Cortex of kidney (tissue), 1 donor: ENCODE results near the gene IGHMBP2.

Experiments used
- DNase-seq: peaks from one replicate; lab custom pipeline; 2025; lab: John Stamatoyannopoulos, UW

Gene IGHMBP2

GRCh38 chr11:68890490-68891231, 13.0 kb upstream of the IGHMBP2 start:
- DNase-seq = no peak

DNA sequence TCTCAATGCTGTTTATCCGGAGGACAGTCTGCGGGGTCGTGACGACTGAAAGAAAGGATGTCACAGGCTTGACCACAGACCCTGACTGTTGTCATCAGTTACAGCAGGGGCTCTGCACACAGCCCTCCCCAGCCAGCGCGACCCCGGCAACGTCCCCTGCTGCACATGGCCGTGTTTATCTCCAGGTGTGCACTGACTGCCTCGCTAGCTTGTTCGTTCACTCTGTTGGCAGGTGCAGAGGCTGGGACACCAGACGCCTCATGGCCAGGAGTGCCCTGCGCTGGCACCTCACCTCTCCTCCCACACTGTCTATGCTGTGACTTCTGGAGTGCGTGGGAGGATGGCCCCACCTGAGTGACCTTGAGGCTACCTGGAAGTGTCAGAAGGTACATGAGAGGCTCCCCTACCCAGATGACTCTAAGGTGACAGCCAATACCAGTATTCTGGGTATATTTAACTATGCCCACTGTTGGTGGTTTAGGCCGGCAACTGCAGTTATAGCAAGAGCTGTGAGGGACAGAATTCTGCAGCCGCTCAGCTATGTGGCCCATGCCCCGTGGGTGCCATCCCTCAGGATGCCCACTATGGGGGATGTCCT, 12.2 kb upstream of the IGHMBP2 start:
- no peak for DNase-seq

DNA sequence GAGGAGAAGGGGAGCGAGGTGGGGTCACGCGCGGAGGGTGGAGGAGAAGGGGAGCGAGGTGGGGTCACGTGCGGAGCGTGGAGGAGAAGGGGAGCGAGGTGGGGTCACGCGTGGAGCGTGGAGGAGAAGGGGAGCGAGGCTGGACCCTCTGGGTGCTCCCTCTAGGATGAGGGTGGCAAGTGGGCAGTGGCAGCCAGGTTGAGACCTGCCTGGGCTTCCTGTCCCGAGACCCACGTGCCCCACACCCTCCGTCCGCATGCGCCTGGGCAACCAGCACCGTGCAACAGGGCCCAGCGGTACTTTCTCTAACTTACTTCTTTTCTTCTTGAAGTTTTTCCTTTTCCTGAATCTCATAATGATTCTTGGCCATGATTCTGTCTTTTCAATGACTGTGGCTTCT, 11.1 kb upstream of the IGHMBP2 start:
- DNase-seq = no peak

- no peak for DNase-seq
These were observed 10.4 kb upstream of the IGHMBP2 start for GRCh38 chr11:68893282-68893681.

GRCh38 chr11:68896171-68896959, 7.3 kb upstream of the IGHMBP2 start:
- DNase-seq = no peak

DNA sequence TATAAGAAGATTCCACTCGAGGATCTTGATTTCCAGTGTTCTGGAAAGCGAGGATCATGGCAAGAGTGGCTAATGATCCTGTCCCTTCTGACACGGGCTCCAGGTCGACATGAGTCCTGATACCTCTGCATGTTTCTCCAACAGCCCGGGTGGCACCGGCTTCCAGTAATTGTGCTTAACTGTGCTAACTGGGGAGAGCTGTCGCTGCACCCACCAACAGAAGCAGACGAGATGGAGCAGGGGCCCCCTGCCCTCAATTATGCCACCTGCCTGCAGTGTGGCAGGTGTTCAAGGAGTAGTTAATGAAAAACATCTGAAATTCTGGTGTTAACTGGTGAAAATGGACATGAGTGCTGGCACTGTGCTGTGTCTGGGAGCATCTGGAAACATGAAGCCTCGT, 6.2 kb upstream of the IGHMBP2 start:
- DNase-seq = no peak

DNA sequence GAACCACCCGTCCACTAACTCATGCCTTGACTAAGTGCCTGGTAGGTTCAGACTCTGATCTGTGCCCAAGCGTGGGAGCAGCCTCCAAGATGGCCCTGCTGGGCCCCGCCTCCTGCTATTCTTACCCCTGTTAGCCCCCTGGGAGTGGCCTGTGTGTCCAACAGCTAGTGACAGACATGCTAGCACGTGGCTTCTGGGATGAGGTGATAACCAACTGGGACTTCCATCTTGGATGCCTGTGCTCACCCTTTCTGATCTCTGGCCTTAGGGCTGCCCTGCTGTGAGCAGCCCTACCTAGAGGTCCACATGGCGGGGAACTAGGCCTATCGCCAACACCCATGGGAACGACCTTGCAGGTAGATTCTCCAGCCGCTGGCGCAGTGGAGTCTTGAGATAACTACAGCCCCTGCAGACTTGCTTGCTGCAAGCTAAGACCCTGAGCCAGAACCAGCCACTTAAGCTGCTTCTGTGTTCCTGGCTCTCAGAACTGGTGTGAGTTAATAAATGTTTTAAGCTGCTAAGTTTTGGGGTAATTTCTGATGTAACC, 2.8 kb upstream of the IGHMBP2 start:
- no peak for DNase-seq

DNA sequence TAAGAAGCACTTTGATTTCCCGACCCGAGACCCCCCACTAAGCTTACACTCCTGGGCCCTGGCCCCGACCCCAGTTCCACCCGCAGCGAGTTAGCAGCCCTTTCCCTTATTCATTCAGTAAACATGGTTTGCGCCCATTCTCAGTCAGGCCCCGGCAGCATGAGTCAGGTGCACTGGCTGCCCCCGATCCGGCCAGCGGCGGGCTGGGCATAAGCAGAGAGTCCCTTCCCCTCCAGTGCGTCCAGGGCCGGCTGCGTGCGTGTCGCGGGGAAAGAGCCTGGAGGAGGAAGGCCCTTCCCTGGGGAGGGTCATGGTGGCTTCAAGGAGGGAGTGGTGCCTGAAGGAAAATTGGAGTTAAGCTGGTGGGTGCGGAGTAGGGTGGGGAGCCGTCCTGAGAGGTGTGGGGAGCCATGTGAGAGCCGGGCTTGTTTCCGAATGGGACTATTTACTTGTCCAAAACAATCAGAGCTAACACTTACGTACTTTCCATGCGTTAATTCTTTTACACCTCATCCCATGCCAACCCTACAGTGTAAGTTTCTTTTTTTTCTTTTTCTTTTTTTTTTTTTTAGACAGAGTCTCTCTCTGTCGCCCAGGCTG, 657 bp downstream of the IGHMBP2 start:
- DNase-seq = no peak

DNA sequence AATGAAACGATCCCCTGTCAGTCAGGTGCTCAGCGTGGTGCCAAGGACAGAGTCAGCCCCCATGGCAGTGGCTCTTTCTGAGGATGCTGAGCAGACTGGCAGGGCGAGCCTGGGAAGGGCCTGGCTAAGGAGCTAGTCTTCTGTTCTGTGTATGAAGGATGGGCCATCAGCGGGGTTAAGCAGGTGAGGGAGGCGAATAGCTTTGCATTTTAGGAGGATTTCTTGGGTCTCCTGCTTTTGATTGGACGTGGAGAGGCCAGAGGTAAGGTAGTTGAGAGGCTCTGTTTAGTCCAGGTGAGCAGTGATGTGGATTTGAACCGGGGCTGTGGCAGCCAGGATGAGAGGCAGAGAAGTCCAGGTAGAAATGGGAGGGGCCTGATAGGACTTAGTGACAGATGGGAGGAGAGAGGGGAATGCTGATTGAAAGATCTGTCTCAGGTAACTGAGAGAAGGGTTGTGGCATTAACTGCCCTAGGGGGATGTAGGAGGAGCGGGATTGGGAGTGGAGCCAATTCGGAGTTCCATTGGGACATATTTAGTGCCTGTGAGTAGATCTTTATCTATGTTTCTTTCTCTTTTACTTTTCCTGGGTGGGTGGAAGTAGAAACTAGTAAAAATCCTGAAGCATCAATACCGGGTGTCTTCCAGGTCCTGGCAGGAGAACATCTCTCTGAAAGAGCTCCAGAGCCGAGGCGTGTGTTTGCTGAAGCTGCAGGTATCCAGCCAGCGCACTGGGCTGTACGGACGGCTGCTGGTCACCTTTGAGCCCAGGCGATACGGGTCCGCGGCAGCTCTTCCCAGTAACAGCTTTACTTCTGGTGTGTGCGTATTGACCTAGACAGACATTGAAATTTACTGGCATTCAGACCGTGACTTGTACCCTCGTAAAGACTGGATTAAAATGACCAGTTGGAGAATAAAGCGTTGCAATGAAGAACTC, 2.0 kb downstream of the IGHMBP2 start:
- no peak for DNase-seq

DNA sequence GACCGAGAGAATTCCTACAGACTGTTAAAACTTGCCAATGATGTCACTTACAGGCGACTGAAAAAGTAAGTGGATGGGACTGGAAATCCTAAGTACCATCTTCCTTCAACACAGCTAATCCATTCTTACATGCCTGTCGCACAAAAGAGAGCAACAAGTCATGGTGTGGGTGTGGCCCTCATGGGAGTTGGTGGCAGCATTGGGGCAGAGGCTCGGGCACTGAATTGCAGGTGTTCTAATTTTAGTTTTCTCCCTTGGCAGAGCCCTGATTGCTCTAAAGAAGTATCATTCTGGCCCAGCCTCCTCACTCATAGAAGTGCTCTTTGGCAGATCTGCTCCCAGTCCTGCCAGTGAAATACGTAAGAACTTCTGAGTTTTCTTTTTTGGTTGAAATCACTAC, 4.6 kb downstream of the IGHMBP2 start:
- DNase-seq = no peak

DNA sequence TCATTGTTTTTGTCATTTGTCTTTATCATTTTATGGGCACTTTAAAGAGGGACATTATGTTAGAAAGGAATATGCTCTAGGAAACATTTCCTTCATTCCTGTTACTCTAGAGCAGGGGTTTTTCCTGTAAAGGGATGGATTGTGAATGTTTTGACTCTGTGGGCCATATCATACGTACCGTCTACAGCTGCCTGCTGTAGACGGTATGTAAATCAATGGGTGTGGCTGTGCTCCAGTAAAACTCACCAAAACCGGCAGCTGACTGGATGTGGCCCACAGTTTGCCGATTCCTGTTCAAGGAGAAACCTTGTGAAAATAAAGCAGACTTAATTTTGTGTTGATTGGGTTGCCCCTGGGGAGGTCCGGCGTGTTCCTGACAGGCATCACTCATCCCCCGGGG, 7.3 kb downstream of the IGHMBP2 start:
- no peak for DNase-seq

DNA sequence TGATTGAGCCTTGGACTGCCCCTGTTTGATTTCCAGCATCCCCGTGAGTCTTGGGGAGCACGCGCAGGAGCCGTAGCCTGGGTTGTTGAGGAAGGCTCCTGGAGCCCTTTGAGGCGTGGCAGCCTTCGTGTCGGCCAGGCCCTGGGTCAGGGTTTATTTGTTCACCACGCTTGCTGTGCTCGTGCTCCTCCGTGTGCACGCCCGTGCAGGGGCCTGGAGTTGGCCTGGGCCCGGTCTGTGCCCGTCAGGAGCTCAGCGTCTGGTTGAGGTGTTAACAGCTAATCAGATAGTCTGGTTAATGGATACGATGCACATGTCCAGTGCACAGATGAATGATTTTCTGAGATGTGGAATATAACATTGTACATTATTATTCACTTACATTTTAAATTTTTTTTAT, 8.0 kb downstream of the IGHMBP2 start:
- no peak for DNase-seq

- DNase-seq = no peak
These were observed 8.6 kb downstream of the IGHMBP2 start for GRCh38 chr11:68912254-68912653.

- no peak for DNase-seq
These were observed 9.5 kb downstream of the IGHMBP2 start for GRCh38 chr11:68913188-68913587.

DNA sequence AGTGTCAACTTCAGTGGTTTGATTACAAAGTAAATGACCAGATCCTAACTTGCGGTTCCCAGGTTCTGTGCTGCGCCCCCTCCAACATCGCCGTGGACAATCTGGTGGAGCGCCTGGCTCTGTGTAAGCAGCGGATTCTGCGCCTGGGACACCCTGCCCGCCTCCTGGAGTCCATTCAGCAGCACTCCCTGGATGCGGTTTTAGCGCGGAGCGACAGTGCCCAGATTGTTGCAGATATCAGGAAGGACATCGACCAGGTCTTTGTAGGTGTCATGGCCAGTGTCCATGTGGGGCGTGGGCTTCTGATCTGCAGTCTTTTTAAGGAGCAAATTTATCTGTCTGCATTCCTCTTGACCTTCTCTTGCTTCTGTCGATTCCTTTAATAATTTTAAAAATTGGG, 11.1 kb downstream of the IGHMBP2 start:
- DNase-seq = no peak

GRCh38 chr11:68916439-68916838, 12.7 kb downstream of the IGHMBP2 start:
- no peak for DNase-seq

DNA sequence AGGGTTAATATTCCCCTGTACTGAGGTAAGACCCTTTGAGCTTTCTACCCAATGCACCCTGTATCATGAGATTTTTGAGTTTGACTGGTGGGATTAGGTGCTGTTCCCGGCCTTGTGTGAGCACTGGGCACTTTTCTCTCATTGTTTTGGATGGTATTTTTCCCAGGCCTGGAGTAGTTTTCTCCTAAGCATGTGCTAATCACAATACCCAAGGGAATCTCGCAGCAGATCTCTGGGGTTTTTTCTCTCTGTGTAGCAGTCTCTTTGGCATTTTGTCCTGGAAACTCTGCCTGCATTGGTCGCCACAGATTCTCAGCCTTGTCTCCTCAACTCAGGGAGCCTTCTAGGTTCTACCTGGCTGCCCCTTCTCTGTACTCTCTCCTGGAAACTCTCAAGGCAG, 19.9 kb downstream of the IGHMBP2 start:
- no peak for DNase-seq

DNA sequence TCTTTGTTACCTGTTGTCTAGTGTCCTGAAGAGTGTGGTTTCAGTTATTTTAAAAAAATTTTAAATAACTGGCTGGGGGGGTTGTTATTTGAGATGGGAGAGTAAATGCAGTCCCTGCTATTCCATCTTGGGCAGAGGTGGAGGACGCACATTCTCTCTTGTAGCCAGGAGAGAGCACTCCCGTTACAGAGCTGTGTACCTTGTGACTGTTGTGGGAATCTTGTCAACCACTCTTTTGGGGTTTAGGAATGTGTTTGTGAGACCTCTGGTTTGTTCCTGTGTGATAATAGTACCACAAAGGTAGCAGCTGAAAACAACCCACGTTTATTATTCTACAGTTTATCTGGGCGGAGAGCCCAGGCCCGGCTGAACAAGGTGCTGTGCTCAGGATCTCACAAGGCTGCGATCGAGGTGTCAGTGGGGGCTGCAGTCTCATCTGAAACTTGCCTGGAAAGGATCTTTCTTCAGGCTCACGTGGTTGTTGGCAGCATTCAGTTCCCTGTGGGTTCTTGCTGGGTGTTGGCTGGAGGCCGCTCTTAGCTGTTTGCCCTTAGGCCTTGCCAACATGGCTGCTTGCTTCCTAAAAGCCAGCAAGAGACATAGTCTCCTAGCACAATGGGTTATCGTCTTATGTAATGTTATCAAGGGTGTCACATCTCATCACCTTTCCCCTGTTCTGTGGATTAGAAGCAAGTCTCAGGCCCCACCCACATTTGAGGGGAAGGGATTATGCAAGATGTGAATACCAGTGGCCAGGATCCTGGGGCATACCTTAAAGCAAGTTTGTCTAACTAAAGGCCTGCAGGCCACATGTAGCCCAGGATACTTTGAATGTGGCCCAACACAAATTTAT, 20.6 kb downstream of the IGHMBP2 start:
- no peak for DNase-seq

DNA sequence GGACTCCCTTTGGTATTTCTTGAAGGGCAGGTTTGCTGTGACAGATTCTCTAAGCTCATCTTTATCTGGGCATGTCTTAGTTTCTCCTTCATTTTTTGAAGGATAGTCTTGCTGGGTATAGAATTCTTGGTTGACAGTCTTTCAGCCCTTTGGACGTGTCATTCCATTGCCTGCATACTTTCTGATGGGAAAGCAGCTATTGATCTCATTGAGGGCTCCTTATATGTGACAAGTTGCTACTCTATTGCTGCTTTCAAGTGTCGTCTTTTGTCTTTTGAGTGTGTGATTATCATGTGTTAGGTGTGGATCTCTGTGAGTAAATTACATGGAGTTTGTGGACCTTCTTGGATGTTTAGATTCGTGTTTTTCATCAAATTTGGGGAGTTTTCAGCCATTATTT, 21.9 kb downstream of the IGHMBP2 start:
- DNase-seq = no peak
